Parathyroid adenoma (tissue), 2 donors: ENCODE results near the gene BMP8B.
"Not testable (repeated sequence)": the region's sequence is repeated elsewhere in the genome, so short reads cannot be mapped to it uniquely, and the experiment has no call there.

ENCODE experiments used
- H2AFZ ChIP-seq: fragments of 300-600 bp; sonication (generic); one replicate; pipeline ENCODE4 v1.7.0; 2017; ENCODE audit warnings: antibody characterized with exemption, mild to moderate bottlenecking
- H3K27ac ChIP-seq: fragments of 300-600 bp; sonication (generic); one replicate; pipeline ENCODE4 v1.7.0; 2017
- H3K27me3 ChIP-seq: fragments of 300-600 bp; sonication (generic); one replicate; pipeline ENCODE4 v1.7.0; 2017; ENCODE audit warnings: low read length; ENCODE audit not compliant: control insufficient read depth, insufficient read depth
- H3K36me3 ChIP-seq: fragments of 300-600 bp; sonication (generic); one replicate; pipeline ENCODE4 v1.7.0; 2017; ENCODE audit warnings: low read length; ENCODE audit not compliant: control insufficient read depth, insufficient read depth
- H3K4me1 ChIP-seq: fragments of 300-600 bp; sonication (generic); one replicate; pipeline ENCODE4 v1.7.0; 2017; ENCODE audit warnings: control low read depth
- H3K4me2 ChIP-seq: fragments of 300-600 bp; sonication (generic); one replicate; pipeline ENCODE4 v1.7.0; 2017; ENCODE audit warnings: low read length
- H3K4me3 ChIP-seq: fragments of 300-600 bp; sonication (generic); one replicate; pipeline ENCODE4 v1.7.0; 2017; ENCODE audit warnings: low read depth, low read length
- H3K79me2 ChIP-seq: fragments of 300-600 bp; sonication (generic); one replicate; pipeline ENCODE4 v1.7.0; 2017; ENCODE audit warnings: control low read depth
- H3K9ac ChIP-seq: fragments of 300-600 bp; sonication (generic); one replicate; pipeline ENCODE4 v1.7.0; 2017; ENCODE audit warnings: mild to moderate bottlenecking
- H3K9me3 ChIP-seq: fragments of 300-600 bp; sonication (generic); one replicate; pipeline ENCODE4 v1.7.0; 2017; ENCODE audit warnings: low read length; ENCODE audit not compliant: control insufficient read depth
- CTCF ChIP-seq: fragments of 300-600 bp; sonication (generic); IDR thresholded peaks from one replicate; pipeline ENCODE4 v1.7.0; 2017; ENCODE audit warnings: antibody characterized with exemption, mild to moderate bottlenecking
- donor health status: primary hyperparathyroidism.

The BMP8B gene

GRCh38 chr1:39782103-39782502, 6.6 kb downstream of the BMP8B start:
- no peak overlapping the region for H3K4me3 ChIP-seq
- H3K79me2 ChIP-seq, result no peaks in the 10 kb centered on the region
- H3K9me3 ChIP-seq, result no peaks in the 10 kb centered on the region
- H3K9ac ChIP-seq, result no peak overlapping the region
- H3K4me2 ChIP-seq, result no peak overlapping the region
- no peaks in the 10 kb centered on the region for H3K4me1 ChIP-seq
- no peak for TF ChIP-seq CTCF
- H3K27ac ChIP-seq, result no peak overlapping the region
- H3K36me3 ChIP-seq, result no peaks in the 10 kb centered on the region
- H2AFZ ChIP-seq, result no peak overlapping the region
- no peaks in the 10 kb centered on the region for H3K27me3 ChIP-seq

GRCh38 chr1:39781349-39781715, 7.3 kb downstream of the BMP8B start:
- Histone ChIP-seq H3K79me2 (no peaks in the 10 kb centered on the region), H3K36me3 (no peaks in the 10 kb centered on the region), H3K9ac (no peak overlapping the region), H3K4me1 (no peaks in the 10 kb centered on the region), H3K4me3 (no peak overlapping the region), H2AFZ (no peak overlapping the region), H3K27ac (no peak overlapping the region), H3K4me2 (no peak overlapping the region), H3K9me3 (no peaks in the 10 kb centered on the region), H3K27me3 (no peaks in the 10 kb centered on the region)
- no peak for TF ChIP-seq CTCF

GRCh38 chr1:39779821-39780220, 8.8 kb downstream of the BMP8B start:
- Histone ChIP-seq H3K4me1 (no peaks in the 10 kb centered on the region), H3K79me2 (no peaks in the 10 kb centered on the region), H3K36me3 (no peaks in the 10 kb centered on the region), H3K4me2 (no peak overlapping the region), H3K9ac (no peak overlapping the region), H3K9me3 (no peaks in the 10 kb centered on the region), H3K27ac (no peak overlapping the region), H2AFZ (no peak overlapping the region), H3K27me3 (no peaks in the 10 kb centered on the region), H3K4me3 (no peak overlapping the region)
- no peak for TF ChIP-seq CTCF

GRCh38 chr1:39779137-39779536, 9.5 kb downstream of the BMP8B start:
- no peak overlapping the region for H3K4me2 ChIP-seq
- no peaks in the 10 kb centered on the region for H3K36me3 ChIP-seq
- TF ChIP-seq CTCF, result no peak
- H3K27me3 ChIP-seq, result no peaks in the 10 kb centered on the region
- H3K27ac ChIP-seq, result no peak overlapping the region
- H3K79me2 ChIP-seq, result no peaks in the 10 kb centered on the region
- no peaks in the 10 kb centered on the region for H3K4me1 ChIP-seq
- H3K9me3 ChIP-seq, result no peaks in the 10 kb centered on the region
- no peak overlapping the region for H2AFZ ChIP-seq
- H3K4me3 ChIP-seq, result no peak overlapping the region
- H3K9ac ChIP-seq, result no peak overlapping the region

- H3K4me1 ChIP-seq, H3K27ac ChIP-seq, H3K9me3 ChIP-seq, H3K4me3 ChIP-seq, H3K27me3 ChIP-seq, H3K9ac ChIP-seq, H2AFZ ChIP-seq, H3K79me2 ChIP-seq, H3K36me3 ChIP-seq, H3K4me2 ChIP-seq: not testable (repeated sequence)
These were observed 10.1 kb downstream of the BMP8B start for GRCh38 chr1:39778463-39779099.

- H3K9ac ChIP-seq, H3K9me3 ChIP-seq, H3K36me3 ChIP-seq, H3K27ac ChIP-seq, H3K4me2 ChIP-seq, H3K27me3 ChIP-seq, H2AFZ ChIP-seq, H3K79me2 ChIP-seq, H3K4me3 ChIP-seq, H3K4me1 ChIP-seq: not testable (repeated sequence)
These were observed 10.8 kb downstream of the BMP8B start for GRCh38 chr1:39777896-39778295.
